ENCODE results near the gene TRIM49B. TPM values are rescaled to one million over a fixed set of nuclear protein-coding genes. Genes with fewer than 3 reads are reported as not detected.
"Not testable (repeated sequence)": the region's sequence is repeated elsewhere in the genome, so short reads cannot be mapped to it uniquely, and the experiment has no call there.

The TRIM49B gene, protein sequence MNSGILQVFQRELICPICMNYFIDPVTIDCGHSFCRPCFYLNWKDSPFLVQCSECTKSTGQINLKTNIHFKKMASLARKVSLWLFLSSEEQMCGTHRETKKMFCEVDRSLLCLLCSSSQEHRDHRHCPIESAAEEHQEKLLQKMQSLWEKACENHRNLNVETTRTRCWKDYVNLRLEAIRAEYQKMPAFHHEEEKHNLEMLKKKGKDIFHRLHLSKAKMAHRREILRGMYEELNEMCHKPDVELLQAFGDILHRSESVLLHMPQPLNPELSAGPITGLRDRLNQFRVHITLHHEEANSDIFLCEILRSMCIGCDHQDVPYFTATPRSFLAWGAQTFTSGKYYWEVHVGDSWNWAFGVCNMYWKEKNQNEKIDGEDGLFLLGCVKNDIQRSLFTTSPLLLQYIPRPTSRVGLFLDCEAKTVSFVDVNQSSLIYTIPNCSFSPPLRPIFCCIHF
- not detected in 2 replicates for total RNA-seq
- long read RNA-seq = 0 reads

GRCh38 chr11:49028523-49028922, at the start of gene TRIM49B:
Gene TRIM49B, plus strand, starts transcription at chr11:49028823. Its CDS starts 2,777 bp downstream, at chr11:49031600.
- not testable (repeated sequence) for H3K27ac Mint-ChIP-seq (ENCODE audit: unreplicated experiment); DNase-seq (ENCODE audit: extremely low spot score, unreplicated experiment); H3K27me3 Mint-ChIP-seq (ENCODE audit: unreplicated experiment); H3K4me1 Mint-ChIP-seq (ENCODE audit: unreplicated experiment); H3K4me3 Mint-ChIP-seq (ENCODE audit: unreplicated experiment); H3K36me3 Mint-ChIP-seq (ENCODE audit: unreplicated experiment)
- H3K9me3 Mint-ChIP-seq (ENCODE audit: unreplicated experiment) = peaks cover 11% of the 10 kb centered on the region

GRCh38 chr11:48983785-48984184, 44.8 kb upstream of the TRIM49B start, which contains the start of gene TRIM51G:
Gene TRIM51G, minus strand, starts transcription at chr11:48983885. Its CDS starts 2,190 bp downstream, at chr11:48981695.
- H3K27ac Mint-ChIP-seq (ENCODE audit: unreplicated experiment); H3K4me3 Mint-ChIP-seq (ENCODE audit: unreplicated experiment); H3K27me3 Mint-ChIP-seq (ENCODE audit: unreplicated experiment); DNase-seq (ENCODE audit: extremely low spot score, unreplicated experiment); H3K36me3 Mint-ChIP-seq (ENCODE audit: unreplicated experiment); H3K4me1 Mint-ChIP-seq (ENCODE audit: unreplicated experiment): not testable (repeated sequence)
- H3K9me3 Mint-ChIP-seq (ENCODE audit: unreplicated experiment) = peaks cover 25% of the 10 kb centered on the region

DNA sequence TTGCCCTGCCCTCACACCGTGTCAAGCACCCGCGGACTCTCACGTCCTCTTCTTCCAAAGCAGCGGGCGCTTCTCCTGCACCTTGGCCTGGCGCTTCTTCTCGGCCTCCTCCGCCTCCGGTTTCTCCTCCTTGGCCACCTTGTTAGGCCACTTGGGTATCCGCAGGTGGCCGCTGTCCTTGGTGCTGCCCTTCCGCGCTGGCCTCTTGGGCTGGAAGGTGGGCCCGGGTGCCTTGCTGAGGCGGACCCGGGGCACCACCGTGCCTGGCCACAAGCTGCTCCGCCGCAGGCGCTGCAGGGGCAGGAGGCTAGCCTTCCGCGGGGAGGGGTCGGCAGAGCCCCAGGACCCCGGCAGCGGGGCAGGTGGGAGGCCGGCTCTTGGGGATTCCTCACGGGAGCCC, 19.6 kb downstream of the TRIM49B start:
- not testable (repeated sequence) for H3K4me3 Mint-ChIP-seq (ENCODE audit: unreplicated experiment); H3K27me3 Mint-ChIP-seq (ENCODE audit: unreplicated experiment); H3K36me3 Mint-ChIP-seq (ENCODE audit: unreplicated experiment); H3K4me1 Mint-ChIP-seq (ENCODE audit: unreplicated experiment); DNase-seq (ENCODE audit: extremely low spot score, unreplicated experiment); H3K27ac Mint-ChIP-seq (ENCODE audit: unreplicated experiment)
- peaks cover 30% of the 10 kb centered on the region for H3K9me3 Mint-ChIP-seq (ENCODE audit: unreplicated experiment)

DNA sequence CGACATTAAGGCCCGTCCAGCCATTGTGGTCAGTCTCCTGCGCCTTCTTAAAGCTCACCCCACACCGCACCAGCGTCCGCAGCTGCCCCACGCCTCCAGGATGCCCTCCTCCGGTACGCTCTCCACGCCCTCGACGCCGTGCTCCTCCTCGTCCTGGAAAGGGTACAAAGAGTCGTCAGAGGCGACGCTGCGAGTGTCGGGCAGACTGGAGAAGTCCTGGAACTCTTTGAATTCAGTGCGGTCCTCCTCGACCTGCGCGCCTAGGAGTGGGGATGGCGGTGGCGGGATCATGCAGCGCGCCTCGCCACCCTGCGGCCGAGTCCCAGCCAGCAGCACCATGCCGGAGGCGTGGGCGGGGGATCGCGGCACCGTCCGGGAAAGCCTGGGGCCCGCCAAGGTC, 21.2 kb downstream of the TRIM49B start:
- H3K36me3 Mint-ChIP-seq (ENCODE audit: unreplicated experiment); H3K27ac Mint-ChIP-seq (ENCODE audit: unreplicated experiment); DNase-seq (ENCODE audit: extremely low spot score, unreplicated experiment); H3K4me3 Mint-ChIP-seq (ENCODE audit: unreplicated experiment); H3K4me1 Mint-ChIP-seq (ENCODE audit: unreplicated experiment); H3K27me3 Mint-ChIP-seq (ENCODE audit: unreplicated experiment): not testable (repeated sequence)
- H3K9me3 Mint-ChIP-seq (ENCODE audit: unreplicated experiment) = peaks cover 30% of the 10 kb centered on the region

DNA sequence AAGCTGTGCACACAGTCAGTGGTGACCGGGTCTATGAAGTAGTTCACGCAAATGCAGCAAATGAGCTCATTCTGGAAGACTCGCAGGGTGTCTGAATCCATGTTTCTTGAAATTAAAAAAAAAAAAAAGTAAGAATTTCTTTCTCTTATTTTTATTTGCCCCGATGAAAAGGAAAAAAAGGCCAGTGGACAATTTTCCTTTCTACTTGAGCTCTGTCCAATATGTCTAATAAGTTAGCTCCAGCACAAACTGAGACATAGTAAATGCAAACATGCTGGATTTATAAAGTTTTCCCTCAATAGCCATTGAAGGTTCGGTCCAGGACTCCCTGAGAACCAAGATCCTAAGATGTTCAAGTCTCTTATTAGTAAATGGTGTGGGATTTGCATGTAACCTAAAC, 30.4 kb downstream of the TRIM49B start, which contains the start of gene TRIM64C:
Gene TRIM64C, minus strand, starts transcription at position 101 of the 400 bp plus-strand sequence. Its CDS starts 0 bp downstream, at position 101.
- DNase-seq (ENCODE audit: extremely low spot score, unreplicated experiment); H3K27me3 Mint-ChIP-seq (ENCODE audit: unreplicated experiment); H3K4me3 Mint-ChIP-seq (ENCODE audit: unreplicated experiment); H3K36me3 Mint-ChIP-seq (ENCODE audit: unreplicated experiment); H3K27ac Mint-ChIP-seq (ENCODE audit: unreplicated experiment); H3K4me1 Mint-ChIP-seq (ENCODE audit: unreplicated experiment): not testable (repeated sequence)
- peaks cover 21% of the 10 kb centered on the region for H3K9me3 Mint-ChIP-seq (ENCODE audit: unreplicated experiment)

DNA sequence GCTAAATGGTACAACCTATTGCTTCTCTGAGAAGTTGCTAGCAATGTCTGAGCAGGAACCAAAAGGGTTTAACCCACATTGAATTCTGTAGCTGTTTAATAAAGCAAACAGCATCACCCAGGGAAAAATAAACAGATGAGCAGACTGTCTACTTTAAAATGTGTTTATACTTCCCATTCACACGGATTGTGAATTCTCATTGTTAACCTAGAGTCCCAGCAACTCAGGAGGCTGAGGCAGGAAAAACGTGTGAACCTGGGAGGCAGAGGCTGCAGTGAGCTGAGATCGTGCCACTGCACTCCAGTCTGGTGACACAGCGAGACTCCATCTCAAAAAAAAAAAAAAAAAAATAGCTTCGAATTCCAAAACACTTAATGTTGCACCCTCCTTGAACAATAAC, 41.3 kb downstream of the TRIM49B start:
- H3K4me3 Mint-ChIP-seq (ENCODE audit: unreplicated experiment); H3K27ac Mint-ChIP-seq (ENCODE audit: unreplicated experiment); H3K36me3 Mint-ChIP-seq (ENCODE audit: unreplicated experiment); H3K27me3 Mint-ChIP-seq (ENCODE audit: unreplicated experiment); DNase-seq (ENCODE audit: extremely low spot score, unreplicated experiment); H3K4me1 Mint-ChIP-seq (ENCODE audit: unreplicated experiment): not testable (repeated sequence)
- H3K9me3 Mint-ChIP-seq (ENCODE audit: unreplicated experiment) = peaks cover 55% of the 10 kb centered on the region

Other genes with a start within 250 kb of the TRIM49B start
- not detected in 2 replicates for gene TRIM51G, start 44.9 kb upstream of the TRIM49B start, total RNA-seq
- gene TRIM64C, start 30.3 kb downstream of the TRIM49B start, total RNA-seq = not detected in 2 replicates
- not detected in 2 replicates for gene FOLH1, start 179.8 kb downstream of the TRIM49B start, total RNA-seq